CD4-positive, alpha-beta T cell treated with Interleukin-15 for 4 hours (primary cell): Measurements from ENCODE around the gene SLC30A10.
"Not testable (repeated sequence)": the region's sequence is repeated elsewhere in the genome, so short reads cannot be mapped to it uniquely, and the experiment has no call there.

Experiments
- DNase-seq: peaks from one replicate; pipeline ENCODE4 v3.0.0-alpha.2; 2020; ENCODE audit warnings: low spot score

The SLC30A10 gene

DNA sequence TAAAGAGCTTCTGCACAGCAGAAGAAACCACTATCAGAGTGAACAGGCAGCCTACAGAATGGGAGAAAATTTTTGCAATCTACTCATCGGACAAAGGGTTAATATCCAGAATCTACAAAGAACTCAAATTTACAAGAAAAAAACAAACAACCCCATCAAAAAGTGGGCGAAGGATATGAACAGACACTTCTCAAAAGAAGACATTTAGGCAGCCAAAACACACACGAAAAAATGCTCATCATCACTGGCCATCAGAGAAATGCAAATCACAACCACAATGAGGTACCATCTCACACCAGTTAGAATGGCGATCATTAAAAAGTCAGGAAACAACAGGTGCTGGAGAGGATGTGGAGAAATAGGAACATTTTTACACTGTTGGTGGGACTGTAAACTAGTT, 36.5 kb downstream of the SLC30A10 start:
- DNase-seq: not testable (repeated sequence)

DNA sequence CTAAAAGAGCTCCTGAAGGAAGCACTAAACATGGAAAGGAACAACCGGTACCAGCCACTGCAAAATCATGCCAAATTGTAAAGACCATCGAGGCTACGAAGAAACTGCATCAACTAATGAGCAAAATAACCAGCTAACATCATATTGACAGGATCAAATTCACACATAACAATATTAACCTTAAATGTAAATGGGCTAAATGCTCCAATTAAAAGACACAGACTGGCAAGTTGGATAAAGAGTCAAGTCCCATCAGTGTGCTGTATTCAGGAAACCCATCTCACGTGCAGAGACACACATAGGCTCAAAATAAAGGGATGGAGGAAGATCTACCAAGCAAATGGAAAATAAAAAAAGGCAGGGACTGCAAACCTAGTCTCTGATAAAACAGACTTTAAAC, 39.7 kb downstream of the SLC30A10 start:
- DNase-seq: not testable (repeated sequence)

- DNase-seq: no peak
Observed at GRCh38 chr1:219885680-219886079, 42.7 kb downstream of the SLC30A10 start.

DNA sequence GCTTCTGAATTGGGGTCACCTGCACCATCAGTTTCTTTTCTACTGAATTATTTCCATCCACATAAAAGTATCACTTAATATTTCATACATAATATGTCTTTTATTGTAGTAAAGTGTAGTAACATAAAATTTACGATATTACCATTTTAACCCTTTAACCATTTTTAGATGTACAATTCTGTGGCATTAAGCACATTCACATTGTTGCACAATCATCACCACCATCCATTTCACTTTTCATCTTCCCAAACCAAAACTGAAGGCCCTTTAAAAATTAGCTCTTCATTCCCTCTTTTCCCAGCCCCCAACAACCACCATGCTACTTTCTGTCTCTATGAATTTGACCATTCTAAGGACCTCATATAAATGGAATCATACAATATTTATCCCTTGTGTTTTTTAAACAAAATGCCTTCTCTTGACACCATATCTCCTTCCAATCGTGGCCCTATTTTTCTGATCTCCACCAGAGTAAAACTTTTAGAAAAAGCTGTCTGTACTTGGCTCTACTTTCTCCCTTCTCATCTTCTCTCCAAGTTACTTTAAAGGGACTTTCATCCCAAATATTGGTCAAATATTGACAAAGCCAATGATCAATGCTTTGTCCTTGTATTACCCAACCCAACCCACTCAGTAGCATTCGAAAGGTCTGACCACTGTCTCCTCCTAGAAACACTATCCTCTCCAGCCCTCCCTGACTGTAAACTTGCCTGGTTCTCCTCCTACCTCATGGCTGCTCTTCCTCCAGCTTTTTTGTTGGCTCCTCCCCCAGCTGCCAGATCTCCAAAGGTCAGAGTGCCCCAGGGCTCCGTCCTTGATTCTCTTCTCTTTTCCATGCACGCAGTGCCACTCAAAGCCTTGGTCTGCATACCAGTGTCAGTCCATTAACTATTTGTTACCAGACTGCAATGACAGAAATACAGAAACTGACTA, 44.7 kb downstream of the SLC30A10 start:
- DNase-seq: no peak

DNA sequence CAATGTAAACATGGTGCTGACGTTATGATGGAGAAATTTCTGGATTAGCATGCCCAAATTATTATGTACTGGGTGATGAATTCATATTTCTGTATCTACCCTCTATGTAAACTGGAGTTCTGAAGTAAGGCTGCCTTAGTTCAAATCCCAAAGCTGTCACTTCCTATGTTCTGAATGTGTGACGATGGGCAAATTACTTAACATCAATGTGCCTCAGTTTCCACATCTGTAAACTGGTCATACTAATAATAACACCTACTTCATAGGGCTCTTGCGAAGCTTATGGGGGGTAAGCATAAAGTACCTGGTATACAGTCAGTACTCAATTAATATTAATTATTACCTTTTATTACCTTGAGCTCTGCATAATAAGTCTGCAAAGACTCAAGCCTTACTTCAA, 45.6 kb downstream of the SLC30A10 start:
- no peak for DNase-seq

GRCh38 chr1:219882096-219882495, 46.3 kb downstream of the SLC30A10 start:
- no peak for DNase-seq

DNA sequence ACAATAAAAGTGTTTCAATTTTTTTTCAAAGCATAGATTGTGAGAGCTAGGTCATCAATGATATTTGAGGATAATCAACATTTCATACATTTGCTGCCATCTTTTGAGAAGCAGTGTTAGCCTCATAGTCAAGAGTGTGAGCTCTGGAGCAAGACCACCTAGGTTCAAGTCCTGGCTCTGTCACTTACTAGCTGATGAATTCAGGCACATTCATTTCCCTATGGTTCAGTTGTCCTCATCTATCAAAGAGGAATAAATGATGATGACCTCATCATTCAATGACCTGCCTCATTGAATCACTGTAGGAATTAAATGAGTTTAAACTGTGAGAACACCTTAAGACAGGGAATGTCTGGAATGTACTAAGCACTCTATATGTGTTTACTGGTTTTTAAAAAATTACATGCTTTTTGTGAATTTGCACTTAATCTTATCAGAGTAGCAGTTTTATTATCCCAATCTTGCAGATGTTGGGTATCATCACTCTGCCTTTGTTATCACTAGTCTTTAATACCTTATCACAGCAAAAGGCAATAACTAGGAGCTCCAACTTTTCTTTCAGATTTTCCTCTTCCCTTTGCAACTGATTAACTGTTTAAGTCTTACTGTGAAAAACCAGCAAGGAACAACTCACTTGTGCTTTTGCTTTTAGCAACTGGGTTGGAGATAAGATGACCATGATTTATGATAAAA, 47.4 kb downstream of the SLC30A10 start:
- DNase-seq: no peak

GRCh38 chr1:219876798-219877209, 51.6 kb downstream of the SLC30A10 start:
- DNase-seq: no peak

- DNase-seq: no peak
Observed at GRCh38 chr1:219875860-219876259, 52.5 kb downstream of the SLC30A10 start.

DNA sequence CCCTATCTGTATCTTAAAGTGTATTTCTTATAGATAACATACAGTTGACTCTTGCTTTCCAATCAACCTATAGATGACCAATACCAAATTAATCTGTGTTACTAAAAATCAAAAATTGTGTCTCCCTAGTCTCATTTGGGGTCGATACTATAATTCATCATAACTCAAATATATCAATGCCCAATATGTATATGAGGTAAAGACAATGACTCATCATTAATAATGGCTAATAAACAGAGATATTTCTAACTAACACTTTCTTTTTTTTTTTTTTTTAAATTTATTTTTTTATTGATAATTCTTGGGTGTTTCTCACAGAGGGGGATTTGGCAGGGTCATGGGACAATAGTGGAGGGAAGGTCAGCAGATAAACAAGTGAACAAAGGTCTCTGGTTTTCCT, 55.8 kb downstream of the SLC30A10 start:
- not testable (repeated sequence) for DNase-seq

GRCh38 chr1:219871427-219872057, 56.8 kb downstream of the SLC30A10 start:
- no peak for DNase-seq

- DNase-seq: not testable (repeated sequence)
Observed at GRCh38 chr1:219868615-219869014, 59.7 kb downstream of the SLC30A10 start.
